OCI-LY1 (cell line): Measurements from ENCODE around the gene MRPL3.

ENCODE experiments used
- EZH2 ChIP-seq: fragments of 200-600 bp; sonication (generic), shearing (Covaris generic); IDR thresholded peaks from 2 replicates; pipeline ENCODE4 v1.8.0; 2017; ENCODE audit warnings: borderline replicate concordance, mixed run types, mild to moderate bottlenecking, antibody characterized with exemption, low read length, moderate library complexity, mixed read lengths
- TF ChIP-seq, protein P1 (sequence below): fragments of 200-600 bp; sonication (generic), shearing (Covaris generic); IDR thresholded peaks from 2 replicates; pipeline ENCODE4 v1.5.1; 2017; ENCODE audit warnings: mild to moderate bottlenecking, antibody characterized with exemption, low read length, moderate library complexity, mixed read lengths

DNA sequence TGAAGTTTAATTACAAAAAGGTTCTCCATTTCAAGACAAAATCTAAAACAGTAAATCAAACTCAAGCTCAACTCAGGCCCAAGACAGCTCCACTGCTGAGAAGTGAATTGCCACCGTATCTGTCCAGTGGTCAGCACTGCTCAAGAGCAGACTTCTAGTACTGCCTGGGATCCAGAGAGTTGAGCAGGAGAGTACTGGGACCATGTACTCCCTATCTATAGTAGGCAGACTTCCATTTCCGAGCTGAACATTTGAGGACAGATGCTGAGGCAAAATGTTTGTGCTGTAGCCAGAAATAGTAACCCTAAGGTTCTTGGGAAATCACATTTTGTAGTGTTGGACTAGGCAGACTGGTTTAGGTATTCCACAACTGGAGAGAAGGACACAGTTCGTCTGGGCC is 44.1 kb downstream of the MRPL3 start:
- TF ChIP-seq, protein P1, sequence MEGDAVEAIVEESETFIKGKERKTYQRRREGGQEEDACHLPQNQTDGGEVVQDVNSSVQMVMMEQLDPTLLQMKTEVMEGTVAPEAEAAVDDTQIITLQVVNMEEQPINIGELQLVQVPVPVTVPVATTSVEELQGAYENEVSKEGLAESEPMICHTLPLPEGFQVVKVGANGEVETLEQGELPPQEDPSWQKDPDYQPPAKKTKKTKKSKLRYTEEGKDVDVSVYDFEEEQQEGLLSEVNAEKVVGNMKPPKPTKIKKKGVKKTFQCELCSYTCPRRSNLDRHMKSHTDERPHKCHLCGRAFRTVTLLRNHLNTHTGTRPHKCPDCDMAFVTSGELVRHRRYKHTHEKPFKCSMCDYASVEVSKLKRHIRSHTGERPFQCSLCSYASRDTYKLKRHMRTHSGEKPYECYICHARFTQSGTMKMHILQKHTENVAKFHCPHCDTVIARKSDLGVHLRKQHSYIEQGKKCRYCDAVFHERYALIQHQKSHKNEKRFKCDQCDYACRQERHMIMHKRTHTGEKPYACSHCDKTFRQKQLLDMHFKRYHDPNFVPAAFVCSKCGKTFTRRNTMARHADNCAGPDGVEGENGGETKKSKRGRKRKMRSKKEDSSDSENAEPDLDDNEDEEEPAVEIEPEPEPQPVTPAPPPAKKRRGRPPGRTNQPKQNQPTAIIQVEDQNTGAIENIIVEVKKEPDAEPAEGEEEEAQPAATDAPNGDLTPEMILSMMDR, result no peak
- no peak for TF ChIP-seq EZH2
